Panc1 (cell line): ENCODE measurements around the gene SLC9A3. TPM values are rescaled to one million over a fixed set of nuclear protein-coding genes. Genes with fewer than 3 reads are reported as not detected.

Experiments
- ATAC-seq: fragments of 200-7000 bp; cut with Tn5 transposase; 2 replicates; pipeline ENCODE4 v1.9.1; 2020; ENCODE audit warnings: mild to moderate bottlenecking, moderate library complexity
- BruUV-seq: library from RNA; stranded (reverse); fragments of 400-500 nt; replicated peaks from 2 replicates; lab custom pipeline; 2021; lab: Mats Ljungman, UMichigan
- CTCF ChIA-PET: fragments of 300-600 bp; sonication (Branson Sonifier 250); formaldehyde crosslinking; loops from one replicate; lab custom pipeline; 2022; ENCODE audit warnings: antibody characterized with exemption; lab: Charles Lee
- POLR2A ChIA-PET: fragments of 300-600 bp; sonication (Branson Sonifier 250); formaldehyde crosslinking; loops from one replicate; lab custom pipeline; 2022; ENCODE audit warnings: antibody characterized with exemption; lab: Charles Lee
- DNase-seq: peaks from one replicate; pipeline ENCODE4 v3.0.0-alpha.2; 2010; ENCODE audit warnings: low read depth, low spot score
- H3K27ac ChIP-seq: 2 replicates; pipeline ENCODE4 v1.5.1; 2011; ENCODE audit warnings: mild to moderate bottlenecking, low read length, inconsistent platforms
- H3K27me3 ChIP-seq: fragments of 200-500 bp; sonication (Bioruptor generic); 2 replicates; pipeline ENCODE4 v1.6.0; 2014; ENCODE audit warnings: low read length, inconsistent platforms; ENCODE audit not compliant: control insufficient read depth, insufficient read depth
- H3K36me3 ChIP-seq: fragments of 200-500 bp; sonication (Bioruptor generic); 2 replicates; pipeline ENCODE4 v1.5.1; 2014; ENCODE audit warnings: inconsistent platforms, mild to moderate bottlenecking, low read length, moderate library complexity; ENCODE audit not compliant: control insufficient read depth, insufficient read depth
- H3K4me1 ChIP-seq: 2 replicates; pipeline ENCODE4 v1.5.1; 2011; ENCODE audit warnings: inconsistent platforms, mild to moderate bottlenecking, low read length, moderate library complexity; ENCODE audit not compliant: control insufficient read depth, insufficient read depth
- H3K4me3 ChIP-seq, 2 experiments: 2 replicates each; pipeline ENCODE4 v1.5.1; 2011 to 2012; ENCODE audit warnings: low read depth in 2 of 2, low read length in 2 of 2, mild to moderate bottlenecking in 2 of 2, inconsistent platforms in 1 of 2, moderate library complexity in 1 of 2
- H3K9me3 ChIP-seq: fragments of 200-500 bp; sonication (Bioruptor generic); 2 replicates; pipeline ENCODE4 v1.5.1; 2014; ENCODE audit warnings: low read depth, mild to moderate bottlenecking, inconsistent platforms, low read length, moderate library complexity; ENCODE audit not compliant: control insufficient read depth, insufficient read depth
- POLR2AphosphoS5 ChIP-seq: IDR thresholded peaks from 2 replicates; pipeline ENCODE4 v1.6.1; 2012; ENCODE audit warnings: mild to moderate bottlenecking, low read depth, low read length, moderate library complexity
- SIN3A ChIP-seq: IDR thresholded peaks from 2 replicates; pipeline ENCODE4 v1.6.1; 2012; ENCODE audit warnings: low read depth, mild to moderate bottlenecking, low read length, moderate library complexity, borderline replicate concordance; ENCODE audit not compliant: insufficient read depth
- TCF7L2 ChIP-seq: IDR thresholded peaks from 2 replicates; pipeline ENCODE4 v1.6.1; 2011; ENCODE audit warnings: mild to moderate bottlenecking, low read depth, low read length, inconsistent platforms
- in situ Hi-C: cut with HindIII; loops from 2 replicates; pipeline ENCODE4 v1.10.0; 2016; ENCODE audit warnings: low sequenced_read_pairs, low pct_unique_long_range_greater_than_20kb
- intact Hi-C: fragments of 100-400 bp; cut with micrococcal nuclease; formaldehyde crosslinking; loops from one replicate; pipeline ENCODE4 v1.10.0; 2022; ENCODE audit not compliant: unreplicated experiment
- total RNA-seq: library from RNA; stranded (reverse); gene quantifications from one replicate; pipeline ENCODE4 v1.2.1, GENCODE V29; 2021; ENCODE audit not compliant: unreplicated experiment
- TF ChIP-seq, protein P1 (sequence below), 2 experiments: IDR thresholded peaks; 2 replicates each; pipeline ENCODE4 v1.6.1; 2011 to 2012; ENCODE audit warnings: low read depth in 2 of 2, control low read depth in 1 of 2, low read length in 1 of 2, mild to moderate bottlenecking in 1 of 2, moderate library complexity in 1 of 2; ENCODE audit not compliant: insufficient read depth in 1 of 2
- TF ChIP-seq, protein P2 (sequence below): fragments of 450-650 bp; IDR thresholded peaks from 2 replicates; pipeline ENCODE4 v1.5.1; 2017; ENCODE audit warnings: mild to moderate bottlenecking

Gene SLC9A3
- total RNA-seq, 1 experiment from 2014 or later: 2.0 TPM

DNA sequence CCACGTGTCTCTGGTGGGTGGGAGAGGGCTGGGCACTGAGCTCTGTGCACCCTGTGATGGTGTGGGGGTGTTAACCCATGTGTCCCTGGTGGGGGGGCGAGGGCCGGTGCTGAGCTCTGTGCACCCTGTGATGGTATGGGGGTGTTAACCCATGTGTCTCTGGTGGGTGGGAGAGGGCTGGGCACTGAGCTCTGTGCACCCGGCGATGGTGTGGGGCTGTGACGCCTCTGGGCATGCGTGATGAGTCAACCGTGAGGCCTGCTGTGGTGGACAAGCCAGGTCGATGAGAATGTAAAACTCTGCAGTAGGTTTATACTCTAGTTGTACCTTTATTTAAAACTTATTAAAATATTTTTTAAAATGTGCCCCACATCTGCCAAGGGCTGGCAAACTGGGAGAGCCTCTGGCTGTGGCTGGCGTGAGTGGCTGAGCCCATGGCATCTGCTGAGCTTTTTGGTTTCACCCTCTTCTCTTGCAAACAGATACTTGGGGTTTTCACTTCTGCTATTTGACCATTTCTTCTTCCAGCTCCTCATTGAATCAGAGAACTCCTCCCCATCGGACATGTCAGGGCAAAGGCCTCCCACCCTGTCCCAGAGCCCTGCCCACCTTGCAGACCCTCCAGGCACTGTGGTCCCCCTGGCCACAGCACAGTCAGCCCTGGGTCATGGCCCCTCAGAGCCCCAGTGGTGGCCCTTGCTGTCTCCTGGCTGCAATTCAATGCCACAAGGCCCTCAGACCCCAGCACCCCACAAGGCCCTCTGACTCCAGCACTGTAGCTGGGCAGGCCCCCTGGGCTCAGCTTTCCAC, 99.7 kb downstream of the SLC9A3 start:
- ChIA-PET POLR2A (no interaction called here), CTCF (interaction anchor here (0.7 kb wide), 1 partner anchor 399 kb away, joined by 4 read pairs; no protein-coding TSS in a partner anchor)
- intact Hi-C loops (no loop called here), in situ Hi-C loops (no loop called here)
- H3K27ac ChIP-seq: no peak overlapping the region
- TF ChIP-seq POLR2AphosphoS5 (no peak), TCF7L2 (no peak), SIN3A (no peak)
- TF ChIP-seq, protein P1, sequence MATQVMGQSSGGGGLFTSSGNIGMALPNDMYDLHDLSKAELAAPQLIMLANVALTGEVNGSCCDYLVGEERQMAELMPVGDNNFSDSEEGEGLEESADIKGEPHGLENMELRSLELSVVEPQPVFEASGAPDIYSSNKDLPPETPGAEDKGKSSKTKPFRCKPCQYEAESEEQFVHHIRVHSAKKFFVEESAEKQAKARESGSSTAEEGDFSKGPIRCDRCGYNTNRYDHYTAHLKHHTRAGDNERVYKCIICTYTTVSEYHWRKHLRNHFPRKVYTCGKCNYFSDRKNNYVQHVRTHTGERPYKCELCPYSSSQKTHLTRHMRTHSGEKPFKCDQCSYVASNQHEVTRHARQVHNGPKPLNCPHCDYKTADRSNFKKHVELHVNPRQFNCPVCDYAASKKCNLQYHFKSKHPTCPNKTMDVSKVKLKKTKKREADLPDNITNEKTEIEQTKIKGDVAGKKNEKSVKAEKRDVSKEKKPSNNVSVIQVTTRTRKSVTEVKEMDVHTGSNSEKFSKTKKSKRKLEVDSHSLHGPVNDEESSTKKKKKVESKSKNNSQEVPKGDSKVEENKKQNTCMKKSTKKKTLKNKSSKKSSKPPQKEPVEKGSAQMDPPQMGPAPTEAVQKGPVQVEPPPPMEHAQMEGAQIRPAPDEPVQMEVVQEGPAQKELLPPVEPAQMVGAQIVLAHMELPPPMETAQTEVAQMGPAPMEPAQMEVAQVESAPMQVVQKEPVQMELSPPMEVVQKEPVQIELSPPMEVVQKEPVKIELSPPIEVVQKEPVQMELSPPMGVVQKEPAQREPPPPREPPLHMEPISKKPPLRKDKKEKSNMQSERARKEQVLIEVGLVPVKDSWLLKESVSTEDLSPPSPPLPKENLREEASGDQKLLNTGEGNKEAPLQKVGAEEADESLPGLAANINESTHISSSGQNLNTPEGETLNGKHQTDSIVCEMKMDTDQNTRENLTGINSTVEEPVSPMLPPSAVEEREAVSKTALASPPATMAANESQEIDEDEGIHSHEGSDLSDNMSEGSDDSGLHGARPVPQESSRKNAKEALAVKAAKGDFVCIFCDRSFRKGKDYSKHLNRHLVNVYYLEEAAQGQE (IDR thresholded peaks at IDR 0.05; ENCODE audit: insufficient read depth in 1 of 2, low read depth in 2 of 2, low read length in 1 of 2): no peak
- TF ChIP-seq, protein P2, sequence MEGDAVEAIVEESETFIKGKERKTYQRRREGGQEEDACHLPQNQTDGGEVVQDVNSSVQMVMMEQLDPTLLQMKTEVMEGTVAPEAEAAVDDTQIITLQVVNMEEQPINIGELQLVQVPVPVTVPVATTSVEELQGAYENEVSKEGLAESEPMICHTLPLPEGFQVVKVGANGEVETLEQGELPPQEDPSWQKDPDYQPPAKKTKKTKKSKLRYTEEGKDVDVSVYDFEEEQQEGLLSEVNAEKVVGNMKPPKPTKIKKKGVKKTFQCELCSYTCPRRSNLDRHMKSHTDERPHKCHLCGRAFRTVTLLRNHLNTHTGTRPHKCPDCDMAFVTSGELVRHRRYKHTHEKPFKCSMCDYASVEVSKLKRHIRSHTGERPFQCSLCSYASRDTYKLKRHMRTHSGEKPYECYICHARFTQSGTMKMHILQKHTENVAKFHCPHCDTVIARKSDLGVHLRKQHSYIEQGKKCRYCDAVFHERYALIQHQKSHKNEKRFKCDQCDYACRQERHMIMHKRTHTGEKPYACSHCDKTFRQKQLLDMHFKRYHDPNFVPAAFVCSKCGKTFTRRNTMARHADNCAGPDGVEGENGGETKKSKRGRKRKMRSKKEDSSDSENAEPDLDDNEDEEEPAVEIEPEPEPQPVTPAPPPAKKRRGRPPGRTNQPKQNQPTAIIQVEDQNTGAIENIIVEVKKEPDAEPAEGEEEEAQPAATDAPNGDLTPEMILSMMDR: no peak
- no TSS peak for BruUV-seq
- no peak overlapping the region for H3K4me3 ChIP-seq
- no peaks in the 10 kb centered on the region for H3K36me3 ChIP-seq
- H3K27me3 ChIP-seq: no peaks in the 10 kb centered on the region
- ATAC-seq (no peak), DNase-seq (no peak)
- H3K4me1 ChIP-seq: no peaks in the 10 kb centered on the region
- no peaks in the 10 kb centered on the region for H3K9me3 ChIP-seq

DNA sequence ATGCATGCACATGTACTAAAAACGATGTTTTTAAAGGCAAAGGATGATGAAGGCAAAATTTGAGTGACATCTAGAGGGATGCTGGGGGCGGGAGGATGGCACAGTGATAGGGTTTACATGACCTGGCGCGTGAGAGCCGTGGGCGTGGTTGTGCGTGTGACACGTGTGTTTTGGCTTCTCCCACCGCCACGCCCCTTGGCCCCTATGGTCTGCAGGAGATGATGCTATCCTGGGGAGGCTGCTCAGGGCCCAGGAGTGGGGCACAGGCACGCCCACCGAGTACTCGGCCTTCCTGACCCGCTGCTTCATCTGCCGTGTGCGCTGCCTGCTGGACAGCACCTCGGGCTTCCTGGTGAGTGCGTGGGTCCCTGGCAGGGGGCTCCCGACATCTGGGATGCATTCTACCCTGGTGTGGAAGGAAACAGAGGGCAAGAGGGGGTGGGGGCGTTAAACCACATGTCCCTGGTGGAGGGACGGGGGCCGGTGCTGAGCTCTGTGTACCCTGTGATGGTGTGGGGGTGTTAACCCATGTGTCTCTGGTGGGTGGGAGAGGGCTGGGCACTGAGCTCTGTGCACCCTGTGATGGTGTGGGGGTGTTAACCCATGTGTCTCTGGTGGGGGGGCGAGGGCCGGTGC, 100.5 kb downstream of the SLC9A3 start:
- Histone ChIP-seq H3K9me3 (no peaks in the 10 kb centered on the region), H3K27ac (no peak overlapping the region), H3K36me3 (no peaks in the 10 kb centered on the region), H3K4me3 (no peak overlapping the region), H3K27me3 (no peaks in the 10 kb centered on the region), H3K4me1 (no peaks in the 10 kb centered on the region)
- ChIA-PET POLR2A (no interaction called here), CTCF (no interaction called here)
- no peak for TF ChIP-seq SIN3A
- TF ChIP-seq, protein P1 (IDR thresholded peaks at IDR 0.05; ENCODE audit: insufficient read depth in 1 of 2, low read depth in 2 of 2, low read length in 1 of 2): no peak
- TF ChIP-seq TCF7L2: no peak
- TF ChIP-seq POLR2AphosphoS5: no peak
- TF ChIP-seq, protein P2: no peak
- DNase-seq (no peak), ATAC-seq (no peak)
- in situ Hi-C loops: no loop called here
- intact Hi-C loops: no loop called here
- BruUV-seq: no TSS peak
